ENCODE results near the gene PRSS12. TPM values are rescaled to one million over a fixed set of nuclear protein-coding genes. Genes with fewer than 3 reads are reported as not detected.
"Not testable (repeated sequence)": the region's sequence is repeated elsewhere in the genome, so short reads cannot be mapped to it uniquely, and the experiment has no call there.

The PRSS12 gene
- total RNA-seq, 1 donor from 2014 or later: 0.60 TPM

- DNase-seq (ENCODE audit: low read depth in 2 of 2): no peak
These were observed 27.4 kb downstream of the PRSS12 start for GRCh38 chr4:118325431-118325830.

GRCh38 chr4:118322831-118323502 is 29.8 kb downstream of the PRSS12 start:
- DNase-seq (ENCODE audit: low read depth in 2 of 2): no peak

GRCh38 chr4:118318931-118319330 is 33.9 kb downstream of the PRSS12 start:
- DNase-seq (ENCODE audit: low read depth in 2 of 2): no peak

- DNase-seq (ENCODE audit: low read depth in 2 of 2): no peak
These were observed 35.1 kb downstream of the PRSS12 start for GRCh38 chr4:118317691-118318090.

GRCh38 chr4:118314221-118314620 is 38.6 kb downstream of the PRSS12 start:
- no peak for DNase-seq (ENCODE audit: low read depth in 2 of 2)

- no peak for DNase-seq (ENCODE audit: low read depth in 2 of 2)
These were observed 39.7 kb downstream of the PRSS12 start for GRCh38 chr4:118313098-118313497.

GRCh38 chr4:118308306-118309030 is 44.3 kb downstream of the PRSS12 start:
- no peak for DNase-seq (ENCODE audit: low read depth in 2 of 2)

GRCh38 chr4:118307643-118308042 is 45.2 kb downstream of the PRSS12 start:
- no peak for DNase-seq (ENCODE audit: low read depth in 2 of 2)

- not testable (repeated sequence) for DNase-seq (ENCODE audit: low read depth in 2 of 2)
These were observed 53.2 kb downstream of the PRSS12 start for GRCh38 chr4:118299619-118300018.

GRCh38 chr4:118296729-118297128 is 56.1 kb downstream of the PRSS12 start:
- DNase-seq (ENCODE audit: low read depth in 2 of 2): no peak

- DNase-seq (ENCODE audit: low read depth in 2 of 2): no peak
These were observed 61.9 kb downstream of the PRSS12 start for GRCh38 chr4:118290951-118291350.

- no peak for DNase-seq (ENCODE audit: low read depth in 2 of 2)
These were observed 63.0 kb downstream of the PRSS12 start for GRCh38 chr4:118289794-118290193.

- no peak for DNase-seq (ENCODE audit: low read depth in 2 of 2)
These were observed 64.9 kb downstream of the PRSS12 start for GRCh38 chr4:118287711-118288451.

GRCh38 chr4:118286685-118287084 is 66.1 kb downstream of the PRSS12 start:
- no peak for DNase-seq (ENCODE audit: low read depth in 2 of 2)

- no peak for DNase-seq (ENCODE audit: low read depth in 2 of 2)
These were observed 66.9 kb downstream of the PRSS12 start for GRCh38 chr4:118285931-118286330.

- DNase-seq (ENCODE audit: low read depth in 2 of 2): no peak
These were observed 68.6 kb downstream of the PRSS12 start for GRCh38 chr4:118284169-118284568.

GRCh38 chr4:118282692-118283091 is 70.1 kb downstream of the PRSS12 start:
- DNase-seq (ENCODE audit: low read depth in 2 of 2): no peak

- DNase-seq (ENCODE audit: low read depth in 2 of 2): peak; percentile 12 to 15
These were observed 71.0 kb downstream of the PRSS12 start for GRCh38 chr4:118281611-118282442.

- DNase-seq (ENCODE audit: low read depth in 2 of 2): peak; percentile 76 to 90
These were observed 72.1 kb downstream of the PRSS12 start for GRCh38 chr4:118280501-118281218.

- DNase-seq (ENCODE audit: low read depth in 2 of 2): no peak
These were observed 72.8 kb downstream of the PRSS12 start for GRCh38 chr4:118279920-118280432.

GRCh38 chr4:118279328-118279727 is 73.5 kb downstream of the PRSS12 start:
- DNase-seq (ENCODE audit: low read depth in 2 of 2): peak; percentile 7 to 24
